GM18858 (cell line): ENCODE results near the gene SGMS1.

Experiments
- ATAC-seq: cut with Tn5 transposase; IDR thresholded peaks from one replicate; pipeline ENCODE4 v1.9.1; 2021; ENCODE audit not compliant: unreplicated experiment

Gene SGMS1

GRCh38 chr10:50636618-50637579, 13.1 kb upstream of the SGMS1 start:
- peak; percentile 95 for ATAC-seq

DNA sequence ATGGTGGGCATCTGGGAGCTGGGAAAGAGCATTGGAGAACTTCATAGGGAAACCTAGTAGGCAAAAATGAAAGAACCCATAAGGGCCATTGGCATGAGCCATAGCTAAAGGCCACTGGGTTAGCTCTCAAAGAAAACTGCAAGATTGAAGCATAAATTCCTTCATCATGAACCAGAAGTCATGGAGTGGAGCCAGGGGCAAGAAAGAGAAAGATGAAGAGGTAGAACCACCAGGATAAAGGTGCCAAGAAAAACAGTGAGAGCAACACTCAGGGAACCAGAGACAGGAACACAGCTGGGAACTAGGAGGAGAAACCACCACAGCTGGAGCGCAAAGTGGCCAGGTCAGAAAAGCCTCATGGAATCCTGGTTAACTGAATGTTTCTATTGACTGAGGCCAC, 11.5 kb upstream of the SGMS1 start:
- no peak for ATAC-seq

DNA sequence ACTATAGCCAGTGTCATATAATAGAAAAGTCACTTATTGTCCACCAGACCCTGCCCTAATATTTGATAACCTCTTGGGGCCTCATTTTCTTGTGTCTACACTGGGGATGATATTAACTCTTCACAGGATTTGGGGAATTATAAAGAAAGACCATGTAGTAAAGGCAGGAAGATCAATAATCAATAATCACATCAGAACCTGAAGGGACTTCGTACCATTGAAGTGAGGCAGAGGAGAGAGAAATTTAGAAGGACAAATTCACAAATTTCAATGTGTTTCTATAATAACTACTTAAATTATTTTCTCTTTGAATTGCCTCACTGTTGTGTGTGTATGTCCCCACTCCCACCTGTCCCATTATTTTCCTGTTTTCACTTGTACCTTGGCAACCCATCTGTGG, 10.7 kb upstream of the SGMS1 start:
- no peak for ATAC-seq

DNA sequence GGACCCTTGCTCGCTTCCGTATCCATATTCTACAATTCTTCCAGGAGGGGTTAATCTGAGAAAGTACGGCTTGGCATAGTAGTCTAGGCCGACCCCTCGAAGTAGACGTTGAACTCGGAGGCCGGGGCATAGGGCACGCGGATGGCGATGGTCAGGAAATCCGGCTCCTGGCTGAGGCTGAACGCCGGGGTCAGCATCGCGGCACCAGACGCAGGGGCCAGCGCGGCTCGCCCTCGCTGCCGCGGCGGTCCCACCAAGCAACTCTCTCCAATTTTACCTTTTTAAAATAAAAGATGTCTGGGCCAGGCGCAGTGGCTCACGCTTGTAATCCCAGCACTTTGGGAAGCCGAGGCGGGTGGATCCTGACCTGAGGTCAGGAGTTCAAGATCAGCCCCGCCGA, 7.3 kb upstream of the SGMS1 start:
- no peak for ATAC-seq

DNA sequence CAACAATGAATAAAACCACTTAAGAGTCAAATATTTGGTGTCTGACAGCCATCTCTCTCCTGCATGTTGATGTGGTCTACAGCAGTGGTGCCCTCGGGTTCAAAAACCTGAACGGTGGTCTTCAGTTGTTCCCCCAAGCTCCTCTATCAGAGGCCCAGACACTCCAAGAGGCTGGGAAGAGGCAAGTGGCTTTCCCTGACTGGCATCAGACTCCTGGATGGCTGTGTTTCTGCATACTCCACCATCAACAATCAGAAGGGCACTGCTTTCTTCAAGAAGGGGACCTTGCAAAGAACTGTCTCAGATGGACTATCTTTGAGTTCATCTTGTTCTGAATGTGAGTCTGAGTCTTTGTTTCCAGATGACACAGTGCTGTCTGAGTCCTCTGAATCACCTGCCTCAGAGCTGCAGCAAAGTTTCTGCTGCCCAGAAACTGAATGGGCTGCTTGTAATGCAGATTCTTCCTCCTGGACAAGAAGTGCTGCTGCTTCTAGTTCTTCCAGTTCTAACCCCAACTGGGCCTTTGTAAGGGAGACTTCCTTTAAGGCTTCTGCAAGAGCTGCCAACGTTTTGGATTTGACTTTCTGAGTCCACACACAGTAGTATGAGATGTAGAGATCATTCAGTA, 5.9 kb upstream of the SGMS1 start:
- no peak for ATAC-seq

DNA sequence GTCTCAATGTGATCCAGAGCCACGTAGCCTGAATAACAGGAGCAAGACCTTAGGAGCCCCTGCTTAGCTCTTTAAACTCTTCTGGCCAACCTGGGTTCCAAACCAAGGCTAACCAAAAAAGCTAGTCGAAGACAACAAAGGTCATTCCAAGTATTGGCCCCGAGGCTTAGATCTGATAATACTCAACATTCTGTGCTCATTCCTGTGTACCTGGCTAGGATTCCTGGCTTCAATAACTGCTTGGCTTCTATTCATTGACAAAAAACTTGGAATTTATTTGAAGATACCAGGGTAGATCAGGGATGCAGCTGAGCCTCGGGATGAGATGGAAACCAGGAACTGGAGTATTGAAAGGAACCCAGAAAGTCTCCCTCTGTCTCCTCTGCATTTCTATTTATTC, 4.1 kb upstream of the SGMS1 start:
- ATAC-seq = no peak

DNA sequence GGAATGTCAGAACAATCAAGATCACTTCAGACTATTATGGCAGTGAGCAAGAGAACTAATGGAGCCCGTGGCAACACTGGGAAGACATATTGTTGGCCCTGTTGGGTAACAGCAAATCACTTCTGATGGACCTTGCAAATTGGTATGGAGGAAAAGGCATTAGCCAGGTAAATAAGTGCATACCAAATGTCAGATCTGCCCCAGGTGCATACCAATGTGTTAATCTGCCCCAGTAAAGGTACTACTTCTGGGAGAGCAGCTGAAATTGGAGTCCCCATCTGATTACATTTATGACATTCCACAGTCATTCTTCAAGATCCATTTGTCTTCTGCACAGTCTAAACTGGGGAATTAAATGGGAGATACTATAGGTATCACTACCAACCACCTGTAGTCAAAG, 3.7 kb upstream of the SGMS1 start:
- no peak for ATAC-seq

- no peak for ATAC-seq
These were observed 1.9 kb upstream of the SGMS1 start for GRCh38 chr10:50625649-50626132.

DNA sequence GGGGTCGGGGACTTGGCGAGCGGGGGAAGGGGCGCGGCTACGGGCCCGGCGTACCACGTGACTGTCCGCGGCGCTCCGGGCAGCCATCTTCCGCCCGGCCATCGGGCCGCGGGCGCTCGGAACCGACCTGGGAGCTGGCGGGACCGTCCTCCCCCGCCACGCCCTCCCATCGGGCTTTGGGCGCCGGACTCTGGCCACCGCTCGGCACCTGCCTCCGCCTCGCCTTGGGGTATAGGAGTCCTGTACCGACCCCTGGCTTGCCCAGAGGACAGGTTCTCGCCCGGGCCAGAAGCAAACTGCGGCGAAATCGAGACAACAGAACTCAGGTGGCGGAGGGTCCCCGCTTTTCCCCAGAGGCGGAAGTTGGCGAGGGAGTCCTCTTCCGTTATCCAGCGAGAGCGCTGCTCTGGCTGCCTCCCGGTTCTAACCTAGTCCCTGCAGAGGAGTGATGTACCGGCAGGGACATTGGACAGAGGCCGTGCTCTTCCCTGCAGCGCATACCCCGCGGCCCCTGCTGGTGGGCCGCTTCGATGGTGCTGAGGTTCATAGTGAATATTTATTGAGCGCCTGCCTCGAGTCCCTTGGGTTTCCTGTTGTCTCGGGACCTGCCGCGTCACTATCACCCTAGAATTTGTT, 1.2 kb upstream of the SGMS1 start:
- peak; percentile 34 for ATAC-seq

DNA sequence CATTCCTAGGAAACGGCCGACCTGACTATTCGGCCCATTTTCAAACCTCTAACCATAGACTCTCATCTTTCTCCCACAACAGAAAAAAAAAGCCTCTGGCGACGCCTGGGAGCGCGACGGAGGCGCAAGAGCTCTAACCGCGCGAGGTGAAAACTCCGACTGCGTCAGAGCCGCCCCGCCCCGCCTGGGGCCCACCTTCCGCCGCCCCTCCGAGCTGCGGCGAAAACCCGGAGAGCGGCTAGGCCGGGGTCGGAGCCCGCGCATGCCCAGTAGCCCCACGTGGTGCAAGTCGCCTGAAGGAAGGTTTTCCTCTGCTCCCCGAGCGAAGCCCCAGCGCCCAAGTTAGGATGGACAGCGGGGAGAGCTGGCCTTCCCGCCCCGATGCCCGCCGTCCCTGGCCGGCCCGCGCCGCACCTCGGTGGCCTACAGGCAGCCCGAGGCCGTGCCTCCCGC, 683 bp upstream of the SGMS1 start:
- peak; percentile 33 for ATAC-seq

GRCh38 chr10:50622706-50623662, 772 bp downstream of the SGMS1 start:
- peak; percentile 3 for ATAC-seq

DNA sequence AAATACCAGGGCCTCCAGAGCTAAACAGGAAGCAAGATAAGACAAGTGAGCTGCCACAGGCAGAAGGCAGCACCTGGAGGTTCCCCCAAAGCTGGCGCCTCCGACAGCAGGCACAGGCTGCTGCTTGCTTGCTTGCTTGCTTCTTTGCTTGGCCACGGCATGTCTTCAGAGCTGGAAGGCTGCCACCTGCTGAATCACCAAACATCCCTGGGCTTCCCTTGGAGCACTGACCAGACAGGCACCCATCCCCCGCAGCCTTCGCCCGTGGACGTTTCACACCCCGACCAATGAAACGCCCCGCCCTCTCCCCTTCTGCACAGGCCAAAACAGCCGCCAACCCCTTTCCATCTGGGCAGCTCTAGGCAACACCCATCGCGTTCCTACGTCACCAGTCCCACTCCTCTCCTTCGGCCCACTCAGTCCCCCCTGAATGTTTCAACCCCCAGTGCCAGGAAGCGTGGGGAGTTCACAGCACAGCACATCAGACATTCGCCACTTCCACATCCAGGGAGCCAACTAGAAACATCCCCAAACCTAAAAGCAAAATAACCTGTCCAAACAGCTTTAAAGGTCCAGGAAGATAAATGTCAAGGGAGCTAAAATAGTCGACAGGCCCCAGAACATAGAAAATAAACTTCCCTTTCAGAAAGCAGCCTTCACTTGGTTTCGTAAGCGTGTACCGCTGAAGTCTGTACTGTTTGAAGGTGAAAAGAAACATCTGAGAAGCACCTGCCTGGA, 1.6 kb downstream of the SGMS1 start:
- ATAC-seq = peak; percentile 22

- no peak for ATAC-seq
These were observed 2.9 kb downstream of the SGMS1 start for GRCh38 chr10:50620899-50621298.

DNA sequence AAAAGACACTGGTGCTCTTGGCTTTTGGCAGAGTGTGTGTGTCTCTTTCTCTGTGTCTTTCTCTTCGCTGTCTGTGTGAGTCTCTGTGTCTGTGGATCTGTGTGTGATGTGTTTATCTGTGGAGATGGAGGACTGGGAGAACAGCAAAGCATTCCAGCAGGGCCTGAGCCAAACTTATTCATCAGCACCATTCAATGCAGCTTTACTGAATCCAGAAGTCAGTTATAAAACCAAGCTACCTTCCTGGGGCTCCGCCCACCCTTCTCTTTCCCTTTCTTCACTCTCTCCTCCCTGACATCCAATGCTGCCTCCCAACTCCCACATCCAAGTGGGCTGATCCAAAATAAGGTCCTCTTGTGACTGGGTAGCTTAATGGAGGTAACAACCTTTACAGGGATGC, 3.9 kb downstream of the SGMS1 start:
- ATAC-seq = no peak

- no peak for ATAC-seq
These were observed 4.6 kb downstream of the SGMS1 start for GRCh38 chr10:50619166-50619565.

DNA sequence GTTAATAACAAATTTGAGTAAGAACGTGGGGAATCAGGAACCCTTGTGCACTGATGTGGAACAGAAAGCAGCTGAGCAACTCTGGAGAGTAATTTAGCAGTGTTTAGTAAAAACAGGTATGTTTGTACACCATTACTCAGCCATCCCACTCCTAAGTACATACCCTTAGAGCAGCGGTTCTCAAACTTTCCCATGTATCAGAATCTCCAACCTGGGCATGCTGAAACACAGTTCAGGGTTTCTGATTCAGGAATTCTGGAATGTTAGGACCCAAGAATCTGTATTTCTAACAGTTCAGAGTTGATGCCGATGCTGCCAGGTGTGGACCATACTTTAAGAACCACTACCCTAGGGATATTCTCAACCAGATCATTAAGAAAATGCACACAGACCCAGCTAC, 5.1 kb downstream of the SGMS1 start:
- ATAC-seq = no peak

DNA sequence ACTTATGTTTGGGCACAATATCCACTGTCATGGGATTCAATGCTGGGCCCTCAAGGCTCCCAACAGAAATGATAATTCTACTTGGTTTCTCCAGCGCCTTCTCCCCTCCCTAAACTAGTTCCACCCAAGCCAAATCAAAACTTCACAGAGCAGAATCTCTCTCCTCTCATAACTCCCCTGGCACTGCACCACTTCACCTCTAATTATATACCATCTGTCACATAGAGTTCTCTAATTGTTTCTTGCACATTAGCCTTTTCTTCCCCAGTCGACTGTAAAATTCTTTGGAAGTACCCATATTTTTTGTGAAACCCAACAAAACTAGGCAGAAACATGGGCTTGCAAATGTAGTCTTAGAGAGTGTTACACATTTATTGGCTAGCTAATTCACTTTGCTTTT, 8.1 kb downstream of the SGMS1 start:
- no peak for ATAC-seq

- no peak for ATAC-seq
These were observed 9.2 kb downstream of the SGMS1 start for GRCh38 chr10:50614444-50615137.

DNA sequence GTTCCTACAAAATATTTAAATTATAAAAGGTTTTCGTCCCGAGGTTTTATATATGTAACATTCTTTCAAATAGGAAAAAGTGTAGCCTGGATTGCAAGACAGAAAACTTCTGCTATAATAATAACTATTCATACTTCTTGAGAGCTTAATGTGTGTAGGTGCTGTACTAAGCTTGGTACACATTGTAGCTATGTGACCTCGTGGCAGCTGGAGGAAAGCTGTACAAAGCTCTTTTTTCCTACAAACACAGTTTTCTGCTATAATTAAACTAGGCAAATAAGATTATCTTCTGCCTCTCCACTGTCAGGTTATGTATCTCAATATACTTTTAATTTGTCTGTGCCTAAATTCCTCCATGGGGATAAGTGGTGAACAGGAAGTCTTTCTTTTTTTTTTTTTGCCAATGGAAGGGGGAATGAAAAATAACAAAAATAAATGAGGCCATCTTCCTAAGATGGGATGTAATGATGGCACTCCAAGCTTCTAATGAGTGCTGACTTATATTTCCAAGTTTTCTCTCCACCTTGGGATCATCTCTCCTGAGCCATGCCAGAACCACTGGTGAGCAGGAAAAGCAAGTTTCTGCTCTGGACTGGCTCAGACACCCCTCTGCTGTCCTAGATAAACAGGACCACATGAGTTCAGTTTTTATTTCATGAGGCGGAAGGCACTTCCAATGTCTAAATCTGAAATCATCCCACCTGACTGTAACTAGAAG, 9.9 kb downstream of the SGMS1 start:
- ATAC-seq = no peak
